GM19452 (cell line): Measurements from ENCODE around the gene ZFP36L2.
A peak's percentile ranks its signal among the peaks of the same experiment; 100 is the strongest.

Experiments used
- ATAC-seq: cut with Tn5 transposase; IDR thresholded peaks from one replicate; pipeline ENCODE4 v1.9.1; 2021; ENCODE audit not compliant: unreplicated experiment

Gene ZFP36L2

GRCh38 chr2:43226558-43226954 is at the start of gene ZFP36L2:
Gene ZFP36L2, minus strand, starts transcription at chr2:43226606. Its CDS starts 291 bp downstream, at chr2:43226315.
- peak; percentile 56 for ATAC-seq

- no peak for ATAC-seq
Measured at GRCh38 chr2:43274721-43275120, 48.3 kb upstream of the ZFP36L2 start.

GRCh38 chr2:43274055-43274454 is 47.6 kb upstream of the ZFP36L2 start:
- no peak for ATAC-seq

- no peak for ATAC-seq
Measured at GRCh38 chr2:43273529-43273928, 47.1 kb upstream of the ZFP36L2 start.

- no peak for ATAC-seq
Measured at GRCh38 chr2:43270930-43271615, 44.7 kb upstream of the ZFP36L2 start.

- no peak for ATAC-seq
Measured at GRCh38 chr2:43270461-43270860, 44.1 kb upstream of the ZFP36L2 start.

GRCh38 chr2:43269706-43270105 is 43.3 kb upstream of the ZFP36L2 start:
- no peak for ATAC-seq

GRCh38 chr2:43269074-43269572 is 42.7 kb upstream of the ZFP36L2 start:
- ATAC-seq, result no peak

GRCh38 chr2:43268066-43268953 is 41.9 kb upstream of the ZFP36L2 start:
- ATAC-seq, result no peak

GRCh38 chr2:43267381-43267780 is 41.0 kb upstream of the ZFP36L2 start:
- ATAC-seq, result no peak

- ATAC-seq, result no peak
Measured at GRCh38 chr2:43266711-43267111, 40.3 kb upstream of the ZFP36L2 start.

GRCh38 chr2:43265421-43265820 is 39.0 kb upstream of the ZFP36L2 start:
- ATAC-seq, result no peak

GRCh38 chr2:43265001-43265400 is 38.6 kb upstream of the ZFP36L2 start:
- no peak for ATAC-seq

- ATAC-seq, result no peak
Measured at GRCh38 chr2:43262951-43263350, 36.5 kb upstream of the ZFP36L2 start.

- ATAC-seq, result no peak
Measured at GRCh38 chr2:43262239-43262638, 35.8 kb upstream of the ZFP36L2 start.

- no peak for ATAC-seq
Measured at GRCh38 chr2:43259512-43259911, 33.1 kb upstream of the ZFP36L2 start.

- no peak for ATAC-seq
Measured at GRCh38 chr2:43258547-43259156, 32.2 kb upstream of the ZFP36L2 start.

- no peak for ATAC-seq
Measured at GRCh38 chr2:43255296-43255910, 29.0 kb upstream of the ZFP36L2 start.

- no peak for ATAC-seq
Measured at GRCh38 chr2:43254331-43254730, 27.9 kb upstream of the ZFP36L2 start.

GRCh38 chr2:43251171-43251731 is 24.8 kb upstream of the ZFP36L2 start:
- no peak for ATAC-seq

- no peak for ATAC-seq
Measured at GRCh38 chr2:43250015-43250414, 23.6 kb upstream of the ZFP36L2 start.
